NCI-H1436 treated with DMSO at 0.1 percent for 48 hours (cell line): ENCODE data around the gene HAUS3.

Experiments used
- DNase-seq: peaks from one replicate; lab custom pipeline; 2025; lab: John Stamatoyannopoulos, UW

Gene HAUS3

GRCh38 chr4:2241410-2242353, at the start of gene HAUS3, which contains the start of gene POLN:
Gene HAUS3, minus strand, starts transcription at chr4:2242121. Its CDS starts 1,175 bp downstream, at chr4:2240946.
Gene POLN, minus strand, starts transcription at chr4:2242121. Its CDS starts 12,890 bp downstream, at chr4:2229231.
- DNase-seq: peak; percentile 40

GRCh38 chr4:2290974-2291704, 49.2 kb upstream of the HAUS3 start:
- DNase-seq: no peak

GRCh38 chr4:2290488-2290887, 48.6 kb upstream of the HAUS3 start:
- DNase-seq: no peak

- DNase-seq: no peak
Observed at GRCh38 chr4:2289955-2290333, 48.0 kb upstream of the HAUS3 start.

DNA sequence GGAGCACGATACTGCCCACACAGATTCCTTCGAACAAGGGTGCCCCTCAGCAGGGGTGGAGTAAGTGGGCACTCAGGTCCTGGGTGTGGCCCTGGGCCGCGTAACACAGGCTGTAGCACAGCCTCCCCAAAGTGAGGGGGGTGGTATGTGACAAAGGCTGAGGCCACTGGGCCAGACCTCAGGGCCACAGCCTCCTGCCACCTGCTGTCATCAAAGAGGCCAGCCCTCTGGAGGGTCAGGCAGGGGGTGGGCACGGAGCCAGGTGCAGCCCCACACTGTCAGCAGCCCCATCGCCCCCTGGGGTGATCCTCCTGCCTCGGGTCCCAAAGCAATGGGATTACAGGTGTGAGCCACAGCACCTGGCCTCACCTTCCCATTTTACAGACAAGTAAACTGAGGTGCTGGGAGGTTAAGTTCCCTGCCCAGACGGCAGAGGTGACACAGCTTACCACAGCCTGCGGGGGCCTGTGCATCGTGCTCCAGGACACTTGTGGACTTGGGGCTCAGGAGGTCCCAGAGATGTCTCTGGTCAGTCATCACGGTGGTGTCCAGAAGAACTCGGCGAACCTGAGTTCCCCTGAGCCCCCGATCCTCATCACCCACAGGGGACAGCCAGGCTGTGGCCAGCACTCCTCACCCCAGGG, 47.5 kb upstream of the HAUS3 start:
- no peak for DNase-seq

GRCh38 chr4:2288051-2288541, 46.2 kb upstream of the HAUS3 start:
- DNase-seq: no peak

GRCh38 chr4:2287594-2287915, 45.6 kb upstream of the HAUS3 start:
- no peak for DNase-seq

DNA sequence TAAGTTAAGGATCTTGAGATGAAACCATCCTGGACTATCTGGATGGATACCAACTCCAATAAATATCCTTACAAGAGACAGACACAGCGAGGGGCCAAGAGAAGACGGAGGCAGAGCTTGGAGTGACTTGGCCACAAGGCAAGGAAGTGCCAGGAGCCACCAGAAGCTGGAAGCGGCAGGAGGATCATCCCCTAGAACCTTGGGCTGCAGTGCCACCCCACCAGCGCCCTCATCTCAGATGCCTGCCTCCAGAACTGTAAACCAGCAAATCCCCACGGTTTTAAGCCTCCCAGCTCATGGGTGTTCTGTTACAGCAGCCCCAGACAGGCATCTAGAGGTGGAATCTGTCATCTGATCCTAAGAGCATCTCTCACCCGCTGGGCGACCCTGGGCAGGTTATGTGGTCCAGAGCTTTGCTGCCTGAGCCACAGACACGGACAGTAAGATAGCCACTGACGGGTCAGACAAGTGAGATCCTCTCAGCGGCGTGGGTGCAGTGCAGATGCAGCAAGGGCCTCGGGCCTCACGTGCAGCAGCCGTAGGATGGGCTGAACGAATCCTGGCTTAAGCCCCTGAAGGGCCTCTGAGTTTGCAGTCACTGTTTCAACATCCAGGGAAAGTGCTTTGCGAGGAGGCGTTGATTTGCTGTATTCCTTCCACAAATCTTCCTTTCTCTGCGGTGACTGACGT, 45.1 kb upstream of the HAUS3 start:
- DNase-seq: no peak

- DNase-seq: no peak
Observed at GRCh38 chr4:2285613-2286381, 43.9 kb upstream of the HAUS3 start.

- no peak for DNase-seq
Observed at GRCh38 chr4:2284934-2285612, 43.2 kb upstream of the HAUS3 start.

- DNase-seq: no peak
Observed at GRCh38 chr4:2284161-2284933, 42.4 kb upstream of the HAUS3 start.

DNA sequence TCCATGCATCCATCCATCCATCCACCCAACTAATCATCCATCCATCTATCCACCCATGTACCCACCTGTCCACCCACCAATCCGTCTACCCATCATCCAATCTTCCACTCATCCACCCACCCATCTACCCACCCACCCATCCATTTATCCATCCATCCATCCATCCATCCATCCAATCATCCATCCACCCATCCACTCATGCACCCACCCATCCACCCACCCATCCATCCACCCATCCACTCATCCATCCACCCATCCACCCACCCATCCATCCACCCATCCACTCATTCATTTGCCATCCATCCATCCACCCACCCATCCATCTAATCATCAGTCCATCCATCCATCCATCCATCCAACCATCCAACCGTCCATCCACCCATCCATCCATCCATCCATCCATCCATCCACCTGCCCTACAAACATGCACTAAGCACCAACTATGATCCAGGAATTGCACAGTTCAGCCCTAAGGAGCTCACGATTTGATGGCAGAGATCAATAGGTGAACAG, 41.3 kb upstream of the HAUS3 start:
- DNase-seq: no peak

DNA sequence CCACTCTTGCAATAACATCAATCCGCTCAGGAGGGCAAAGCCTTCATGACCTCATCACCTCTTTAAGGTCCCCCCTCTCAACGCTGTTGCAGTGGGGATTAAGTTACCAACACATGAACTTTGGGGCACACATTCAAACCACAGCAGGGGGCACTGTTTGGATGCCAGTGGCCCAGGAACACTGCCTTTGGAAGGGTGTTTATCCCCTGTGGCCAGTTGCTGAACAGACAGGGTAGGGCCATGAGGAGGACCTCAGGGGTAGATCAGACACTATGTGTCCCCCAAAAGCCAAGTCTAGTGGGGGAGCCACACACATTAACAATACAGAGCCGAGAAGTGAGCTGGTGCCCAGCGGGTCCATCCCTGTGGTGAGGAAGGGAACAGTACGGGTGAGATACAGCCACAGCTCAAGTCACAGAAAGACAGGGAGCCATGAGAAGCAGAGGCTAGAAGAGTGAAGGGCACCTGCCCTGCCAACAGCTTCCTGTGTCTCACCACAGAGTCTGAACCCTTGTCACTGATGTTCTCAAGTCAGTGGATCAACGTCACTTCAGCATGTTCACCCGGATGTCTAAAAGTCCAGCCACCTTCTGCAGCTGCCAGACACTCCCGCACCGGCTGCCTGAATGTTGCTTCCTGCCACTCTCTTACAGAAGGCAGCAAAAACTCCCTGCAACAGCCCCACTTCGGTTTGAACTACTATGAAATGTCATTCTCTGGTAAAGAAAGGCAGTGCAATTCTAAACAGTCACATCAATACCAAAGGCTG, 39.8 kb upstream of the HAUS3 start:
- no peak for DNase-seq

- no peak for DNase-seq
Observed at GRCh38 chr4:2280531-2281300, 38.8 kb upstream of the HAUS3 start.

GRCh38 chr4:2277956-2278355, 36.0 kb upstream of the HAUS3 start:
- no peak for DNase-seq

DNA sequence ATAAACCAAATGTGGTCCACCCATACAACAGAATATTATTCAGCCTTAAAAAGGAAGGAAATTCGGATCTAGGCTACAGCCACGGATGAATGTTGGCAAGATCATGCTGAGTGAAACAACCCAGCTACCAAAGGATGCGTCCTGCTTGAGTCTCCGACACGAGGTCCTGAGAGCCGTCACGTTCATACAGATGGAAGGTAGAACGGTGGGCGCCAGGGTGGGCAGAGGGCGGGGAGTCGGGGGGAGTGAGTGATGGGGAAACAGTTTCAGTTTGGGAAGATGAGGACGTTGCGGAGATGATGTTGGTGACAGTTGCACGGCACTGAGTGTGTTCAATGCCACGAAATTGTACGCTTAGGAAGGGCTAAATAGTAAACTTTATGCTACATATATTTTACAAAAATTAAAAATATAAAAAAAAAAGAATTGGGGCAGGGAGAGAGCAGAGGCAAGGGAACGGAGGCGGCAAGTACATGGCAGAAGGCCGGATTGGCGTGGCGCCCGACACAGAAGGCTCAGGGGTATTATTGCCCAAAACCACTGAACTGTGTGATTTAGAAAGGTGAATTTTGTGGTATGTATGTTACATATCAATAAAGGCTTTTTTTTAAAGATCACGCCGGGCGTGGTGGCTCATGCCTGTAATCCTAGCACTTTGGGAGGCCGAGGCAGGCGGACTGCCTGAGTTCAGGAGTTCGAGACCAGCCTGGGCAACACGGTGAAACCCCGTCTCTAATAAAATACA, 34.8 kb upstream of the HAUS3 start:
- DNase-seq: no peak

GRCh38 chr4:2275546-2276251, 33.8 kb upstream of the HAUS3 start:
- no peak for DNase-seq
